ENCODE data around the gene KCNIP1.

The KCNIP1 gene

DNA sequence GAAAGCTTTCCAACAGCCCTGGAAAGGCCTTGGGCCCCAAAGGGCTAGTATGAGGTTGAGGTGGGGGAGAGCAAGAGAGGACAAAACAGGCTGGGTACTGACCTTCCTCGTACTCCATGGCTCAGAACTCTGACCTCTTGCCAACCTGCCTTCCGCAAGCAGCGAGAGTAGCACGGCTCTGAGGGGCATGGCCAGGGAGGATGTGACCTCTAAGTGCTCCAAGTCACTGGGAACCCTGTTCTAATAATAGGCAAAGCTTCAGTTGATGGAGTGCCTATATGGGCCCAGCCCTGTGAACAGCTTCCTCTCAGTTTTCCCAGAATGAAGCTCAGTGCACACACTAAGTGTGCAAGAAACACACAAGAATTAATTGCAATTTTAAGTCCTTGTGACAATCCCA, 152.1 kb downstream of the KCNIP1 start:
- Histone ChIP-seq H3K4me3 (ENCODE audit: low read length) (no peak overlapping the region), H3K36me3 (ENCODE audit: insufficient read depth, low read length) (no peaks in the 10 kb centered on the region), H3K9ac (ENCODE audit: low read depth, low read length) (no peak overlapping the region), H3K27me3 (ENCODE audit: insufficient read depth, low read length) (no peaks in the 10 kb centered on the region), H3K4me1 (ENCODE audit: insufficient read depth, low read length) (peaks cover 7% of the 10 kb centered on the region; the same call in 1 of the 2 replicates), H3K27ac (ENCODE audit: low read depth, low read length) (no peak overlapping the region), H3K9me3 (ENCODE audit: insufficient read depth, low read depth, low read length) (peaks cover under 1% of the 10 kb centered on the region; the same call in 1 of the 2 replicates)
- WGBS, result 93% methylated on average over 4 of the region's 4 CpGs

DNA sequence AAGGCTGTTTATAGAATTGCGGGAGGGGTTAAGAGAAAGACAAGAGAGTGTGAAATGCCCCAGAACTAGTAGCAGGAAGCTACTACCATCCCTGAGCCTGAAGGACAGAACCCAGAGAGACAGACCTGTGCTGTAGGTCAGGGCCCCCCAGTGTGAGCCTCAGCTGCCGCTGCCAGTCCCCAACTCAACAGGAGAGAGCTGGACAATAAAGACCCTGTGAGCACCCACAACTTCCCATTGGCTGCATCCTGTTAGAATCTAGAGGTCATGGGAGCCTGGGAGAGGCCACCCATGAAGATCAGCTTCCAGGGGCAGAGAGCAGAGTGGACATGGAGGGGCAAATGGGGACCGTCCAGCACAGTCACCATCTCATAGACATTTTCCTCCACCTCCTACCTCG, 152.5 kb downstream of the KCNIP1 start:
- Histone ChIP-seq H3K27me3 (ENCODE audit: insufficient read depth, low read length) (no peaks in the 10 kb centered on the region), H3K4me3 (ENCODE audit: low read length) (no peak overlapping the region), H3K9ac (ENCODE audit: low read depth, low read length) (no peak overlapping the region), H3K27ac (ENCODE audit: low read depth, low read length) (no peak overlapping the region), H3K36me3 (ENCODE audit: insufficient read depth, low read length) (no peaks in the 10 kb centered on the region), H3K4me1 (ENCODE audit: insufficient read depth, low read length) (peaks cover 7% of the 10 kb centered on the region; the same call in 1 of the 2 replicates), H3K9me3 (ENCODE audit: insufficient read depth, low read depth, low read length) (no peaks in the 10 kb centered on the region)
- 91% methylated on average over 4 of the region's 4 CpGs for WGBS

DNA sequence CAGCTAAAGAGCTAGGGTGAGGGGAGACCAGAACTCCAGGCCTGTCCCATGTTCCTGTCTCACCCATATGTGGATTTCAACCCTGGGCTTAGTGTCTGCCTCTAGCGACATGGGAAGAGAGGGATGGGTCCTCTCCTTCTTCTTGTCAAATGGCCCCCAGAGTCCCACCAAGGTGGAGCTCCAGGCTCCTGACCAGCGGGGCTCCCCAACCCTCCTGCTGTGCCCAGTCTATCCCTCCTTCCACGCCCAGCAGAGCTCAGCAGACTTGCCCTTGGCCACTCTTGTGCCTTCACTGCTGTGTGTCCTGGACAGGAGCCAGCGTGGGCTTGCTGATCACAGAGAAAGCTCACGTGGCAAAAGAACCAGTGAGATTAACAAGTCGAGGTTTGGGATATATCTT, 156.7 kb downstream of the KCNIP1 start:
- H3K4me1 ChIP-seq (ENCODE audit: insufficient read depth, low read length), result no peaks in the 10 kb centered on the region
- 88% methylated on average over 6 of the region's 6 CpGs for WGBS
- no peak overlapping the region for H3K9ac ChIP-seq (ENCODE audit: low read depth, low read length)
- H3K27ac ChIP-seq (ENCODE audit: low read depth, low read length), result no peak overlapping the region
- H3K4me3 ChIP-seq (ENCODE audit: low read length), result no peak overlapping the region
- H3K9me3 ChIP-seq (ENCODE audit: insufficient read depth, low read depth, low read length), result no peaks in the 10 kb centered on the region
- H3K36me3 ChIP-seq (ENCODE audit: insufficient read depth, low read length), result no peaks in the 10 kb centered on the region
- no peaks in the 10 kb centered on the region for H3K27me3 ChIP-seq (ENCODE audit: insufficient read depth, low read length)

DNA sequence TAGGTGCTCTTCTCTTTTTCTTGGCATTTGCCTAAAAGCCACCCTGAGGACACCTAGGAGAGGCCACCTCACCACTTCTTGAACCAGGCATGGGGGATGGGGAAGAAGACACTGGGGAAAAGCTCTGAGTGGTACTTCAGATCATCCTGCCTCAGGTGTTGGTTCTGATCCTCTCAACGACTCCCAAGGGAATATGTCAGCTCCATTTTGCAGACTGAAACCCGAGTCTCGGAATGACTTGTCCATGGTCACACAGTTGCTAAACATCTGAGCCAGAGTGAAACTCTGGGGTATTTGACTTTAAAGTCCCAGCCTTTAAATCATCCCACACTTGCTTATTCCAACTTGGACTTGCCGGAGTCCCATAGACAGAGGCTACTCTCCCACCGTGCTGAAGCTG, 159.1 kb downstream of the KCNIP1 start:
- no peaks in the 10 kb centered on the region for H3K4me1 ChIP-seq (ENCODE audit: insufficient read depth, low read length)
- no peaks in the 10 kb centered on the region for H3K36me3 ChIP-seq (ENCODE audit: insufficient read depth, low read length)
- no peak overlapping the region for H3K4me3 ChIP-seq (ENCODE audit: low read length)
- no peaks in the 10 kb centered on the region for H3K27me3 ChIP-seq (ENCODE audit: insufficient read depth, low read length)
- no peak overlapping the region for H3K9ac ChIP-seq (ENCODE audit: low read depth, low read length)
- no peak overlapping the region for H3K27ac ChIP-seq (ENCODE audit: low read depth, low read length)
- WGBS, result 87% methylated on average over 5 of the region's 5 CpGs
- no peaks in the 10 kb centered on the region for H3K9me3 ChIP-seq (ENCODE audit: insufficient read depth, low read depth, low read length)

DNA sequence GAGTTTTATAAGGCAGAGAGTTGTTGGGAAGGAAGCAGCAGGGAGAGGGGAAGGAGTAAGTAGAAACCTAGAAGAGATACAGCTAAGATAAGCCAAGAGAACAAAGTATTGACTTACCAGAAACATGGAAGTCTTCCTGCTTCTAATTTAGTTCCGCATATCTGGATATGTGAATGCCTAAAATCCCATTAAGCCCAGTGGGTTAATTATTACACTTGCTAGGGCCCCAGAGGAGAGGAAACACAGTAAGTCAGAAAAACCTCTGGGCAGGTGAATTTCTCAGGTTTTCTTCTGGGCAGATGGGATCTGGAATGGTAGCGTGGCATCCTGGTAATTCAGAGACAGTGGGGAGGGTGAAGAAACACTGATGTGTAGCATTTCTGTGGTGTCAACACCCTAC, 175.0 kb downstream of the KCNIP1 start:
- peaks cover 59% of the 10 kb centered on the region for H3K27me3 ChIP-seq (ENCODE audit: insufficient read depth, low read length)
- WGBS, result 91% methylated on average over 2 of the region's 2 CpGs

DNA sequence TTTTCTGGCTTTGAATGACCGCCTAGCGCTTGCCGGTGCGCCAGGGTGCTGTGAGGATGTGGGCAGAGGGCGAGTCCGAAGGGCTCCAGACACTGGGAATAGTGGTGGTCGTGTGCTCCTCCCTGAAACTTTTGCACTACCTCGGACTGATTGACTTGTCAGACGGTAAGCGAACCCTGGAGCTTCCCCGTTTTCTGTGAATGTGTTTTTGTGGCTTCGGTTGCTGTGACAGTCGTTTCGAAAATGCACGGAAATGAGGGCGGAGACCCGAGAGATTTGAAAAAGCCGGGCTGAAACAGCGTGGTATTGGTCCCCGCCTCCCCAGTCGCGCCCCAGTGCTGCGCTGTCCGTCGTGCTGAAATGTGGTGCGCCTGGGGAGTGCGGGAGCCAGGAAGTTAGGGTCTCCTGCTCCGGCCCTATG, 177.2 kb downstream of the KCNIP1 start:
- no peaks in the 10 kb centered on the region for H3K36me3 ChIP-seq (ENCODE audit: insufficient read depth, low read length)
- no peaks in the 10 kb centered on the region for H3K9me3 ChIP-seq (ENCODE audit: insufficient read depth, low read depth, low read length)
- peaks cover 56% of the 10 kb centered on the region for H3K27me3 ChIP-seq (ENCODE audit: insufficient read depth, low read length)
- no peaks in the 10 kb centered on the region; the same call in 1 of the 2 replicates for H3K4me1 ChIP-seq (ENCODE audit: insufficient read depth, low read length)
- WGBS, result 3% methylated on average over 28 of the region's 28 CpGs
- no peak overlapping the region for H3K9ac ChIP-seq (ENCODE audit: low read depth, low read length)
- H3K4me3 ChIP-seq (ENCODE audit: low read length), result peak overlapping the region; percentile 59
- no peak overlapping the region for H3K27ac ChIP-seq (ENCODE audit: low read depth, low read length)

More for the DNA sequence above, 175.0 kb downstream of the KCNIP1 start:
- H3K9me3 ChIP-seq (ENCODE audit: insufficient read depth, low read depth, low read length), result no peaks in the 10 kb centered on the region
- H3K4me3 ChIP-seq (ENCODE audit: low read length), result no peak overlapping the region
- H3K4me1 ChIP-seq (ENCODE audit: insufficient read depth, low read length), result no peaks in the 10 kb centered on the region
- no peak overlapping the region for H3K27ac ChIP-seq (ENCODE audit: low read depth, low read length)
- H3K36me3 ChIP-seq (ENCODE audit: insufficient read depth, low read length), result no peaks in the 10 kb centered on the region
- no peak overlapping the region for H3K9ac ChIP-seq (ENCODE audit: low read depth, low read length)

DNA sequence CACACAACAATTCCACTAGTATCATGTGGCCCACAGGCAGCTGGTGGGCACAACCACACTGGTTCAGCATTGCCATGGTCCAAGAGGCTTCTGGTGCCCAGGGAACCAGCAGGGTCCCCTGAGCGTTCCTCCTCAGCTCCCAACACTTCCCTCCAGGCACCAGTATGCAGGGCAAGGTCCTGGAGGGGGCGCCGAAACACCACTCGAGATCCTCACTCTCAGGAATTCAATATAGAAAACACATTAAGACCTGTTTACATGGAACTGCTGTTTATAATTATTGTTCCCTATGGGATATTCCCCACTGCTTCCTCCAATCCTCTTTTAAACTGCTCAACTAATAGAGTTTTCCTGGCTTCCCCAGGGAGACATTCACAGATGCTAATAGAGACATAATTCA, 187.8 kb downstream of the KCNIP1 start:
- 28% methylated on average over 4 of the region's 4 CpGs for WGBS
- H3K4me1 ChIP-seq (ENCODE audit: insufficient read depth, low read length), result peaks cover 4% of the 10 kb centered on the region; the same call in 1 of the 2 replicates

DNA sequence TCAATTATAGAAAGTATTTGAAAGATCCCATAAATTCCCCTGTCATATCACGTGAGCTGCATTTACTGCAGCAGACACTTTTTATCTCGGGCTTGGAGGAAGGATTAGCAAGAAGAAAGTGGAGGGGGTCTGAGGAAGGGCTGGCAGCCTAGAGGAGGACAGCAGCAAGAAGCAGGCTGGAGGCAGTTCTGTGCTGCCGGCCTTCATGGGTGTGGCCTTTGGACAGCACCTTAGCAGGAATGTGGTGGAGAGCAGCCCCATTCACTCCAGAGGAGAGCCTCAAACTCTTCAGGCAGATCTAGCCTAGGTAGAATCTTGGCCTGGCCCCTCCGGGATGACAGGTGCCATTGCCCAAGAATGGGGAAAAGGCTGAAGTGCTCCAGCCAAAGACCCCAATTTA, 189.9 kb downstream of the KCNIP1 start:
- no peak overlapping the region for H3K4me3 ChIP-seq (ENCODE audit: low read length)
- 79% methylated on average over 4 of the region's 4 CpGs for WGBS
- no peak overlapping the region for H3K27ac ChIP-seq (ENCODE audit: low read depth, low read length)
- no peaks in the 10 kb centered on the region for H3K36me3 ChIP-seq (ENCODE audit: insufficient read depth, low read length)
- H3K27me3 ChIP-seq (ENCODE audit: insufficient read depth, low read length), result no peaks in the 10 kb centered on the region; the same call in 1 of the 2 replicates
- H3K9ac ChIP-seq (ENCODE audit: low read depth, low read length), result no peak overlapping the region
- H3K9me3 ChIP-seq (ENCODE audit: insufficient read depth, low read depth, low read length), result no peaks in the 10 kb centered on the region
- H3K4me1 ChIP-seq (ENCODE audit: insufficient read depth, low read length), result peaks cover 4% of the 10 kb centered on the region; the same call in 1 of the 2 replicates

More for the DNA sequence above, 187.8 kb downstream of the KCNIP1 start:
- Histone ChIP-seq H3K27ac (ENCODE audit: low read depth, low read length) (no peak overlapping the region), H3K36me3 (ENCODE audit: insufficient read depth, low read length) (no peaks in the 10 kb centered on the region), H3K27me3 (ENCODE audit: insufficient read depth, low read length) (no peaks in the 10 kb centered on the region; the same call in 1 of the 2 replicates), H3K9ac (ENCODE audit: low read depth, low read length) (no peak overlapping the region), H3K4me3 (ENCODE audit: low read length) (no peak overlapping the region), H3K9me3 (ENCODE audit: insufficient read depth, low read depth, low read length) (no peaks in the 10 kb centered on the region)

DNA sequence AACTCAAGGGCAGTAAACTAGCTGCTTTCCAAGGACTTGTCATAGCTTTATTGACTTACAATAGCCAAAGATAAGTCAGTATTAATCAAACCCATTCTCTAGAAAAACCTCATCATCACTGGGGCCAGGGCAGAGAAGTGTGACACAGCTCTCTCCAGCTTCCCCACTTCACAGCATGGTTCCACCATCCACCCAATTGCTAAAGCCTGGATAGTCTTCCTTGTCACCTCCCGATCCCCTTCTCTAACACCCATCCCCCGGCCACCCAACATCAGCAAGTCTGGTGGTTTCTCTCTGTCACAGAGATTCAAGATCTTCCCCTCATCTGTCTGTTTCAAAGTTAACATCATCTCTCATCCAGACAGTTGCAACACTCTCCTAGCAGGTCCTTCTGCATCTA, 191.1 kb downstream of the KCNIP1 start:
- Histone ChIP-seq H3K27ac (ENCODE audit: low read depth, low read length) (no peak overlapping the region), H3K27me3 (ENCODE audit: insufficient read depth, low read length) (no peaks in the 10 kb centered on the region), H3K9me3 (ENCODE audit: insufficient read depth, low read depth, low read length) (no peaks in the 10 kb centered on the region), H3K36me3 (ENCODE audit: insufficient read depth, low read length) (no peaks in the 10 kb centered on the region), H3K9ac (ENCODE audit: low read depth, low read length) (no peak overlapping the region), H3K4me1 (ENCODE audit: insufficient read depth, low read length) (peaks cover 4% of the 10 kb centered on the region; the same call in 1 of the 2 replicates), H3K4me3 (ENCODE audit: low read length) (no peak overlapping the region)
- 70% methylated on average over 2 of the region's 2 CpGs for WGBS

DNA sequence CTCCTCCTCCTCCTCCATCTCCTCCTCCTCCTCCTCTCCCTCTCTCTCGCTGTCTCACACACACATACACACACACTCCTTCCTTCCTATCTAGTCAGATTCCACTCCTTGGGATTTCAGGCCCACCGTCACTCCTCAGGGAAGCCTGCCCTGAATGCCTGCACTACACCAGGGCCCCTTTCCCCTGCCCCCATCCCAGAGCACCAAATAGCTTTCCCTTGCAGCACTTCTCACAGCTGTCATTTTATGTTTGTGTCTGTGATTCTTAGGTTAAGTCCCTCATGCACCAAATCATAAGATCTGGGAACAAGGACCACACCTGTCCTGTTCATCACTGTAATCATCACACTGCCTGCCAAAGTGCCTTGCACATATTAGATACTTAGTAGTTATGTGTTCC, 193.2 kb downstream of the KCNIP1 start:
- Histone ChIP-seq H3K4me1 (ENCODE audit: insufficient read depth, low read length) (peaks cover 4% of the 10 kb centered on the region; the same call in 1 of the 2 replicates), H3K9me3 (ENCODE audit: insufficient read depth, low read depth, low read length) (no peaks in the 10 kb centered on the region), H3K27ac (ENCODE audit: low read depth, low read length) (no peak overlapping the region), H3K9ac (ENCODE audit: low read depth, low read length) (no peak overlapping the region), H3K4me3 (ENCODE audit: low read length) (no peak overlapping the region), H3K27me3 (ENCODE audit: insufficient read depth, low read length) (no peaks in the 10 kb centered on the region), H3K36me3 (ENCODE audit: insufficient read depth, low read length) (no peaks in the 10 kb centered on the region)
- WGBS, result 84% methylated on average over 2 of the region's 2 CpGs

DNA sequence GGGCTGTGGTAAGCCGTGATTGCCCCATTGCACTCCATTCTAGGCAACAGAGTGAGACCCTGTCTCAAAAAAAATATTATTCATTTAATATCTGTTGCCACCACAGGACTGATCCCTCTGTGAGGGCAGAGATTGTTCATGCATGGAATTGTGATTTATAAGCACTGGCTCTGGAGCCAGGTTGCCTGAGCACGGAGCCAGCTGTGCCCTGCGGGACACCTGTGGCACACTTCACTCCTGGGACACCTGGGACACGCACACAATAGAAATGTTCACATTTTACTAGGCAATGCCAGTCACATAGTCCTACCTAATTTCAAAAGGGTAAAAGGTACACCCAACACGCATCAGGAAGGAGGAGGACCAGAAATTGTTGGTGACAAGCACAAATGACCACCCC, 196.7 kb downstream of the KCNIP1 start:
- no peak overlapping the region for H3K9ac ChIP-seq (ENCODE audit: low read depth, low read length)
- WGBS, result 96% methylated on average over 5 of the region's 5 CpGs
- H3K4me3 ChIP-seq (ENCODE audit: low read length), result no peak overlapping the region
- no peaks in the 10 kb centered on the region for H3K36me3 ChIP-seq (ENCODE audit: insufficient read depth, low read length)
- no peaks in the 10 kb centered on the region for H3K27me3 ChIP-seq (ENCODE audit: insufficient read depth, low read length)
- 0 out of 2 replicates have a peak, but pooled peaks cover 3% of the 10 kb centered on the region for H3K4me1 ChIP-seq (ENCODE audit: insufficient read depth, low read length)
- no peak overlapping the region for H3K27ac ChIP-seq (ENCODE audit: low read depth, low read length)
- no peaks in the 10 kb centered on the region for H3K9me3 ChIP-seq (ENCODE audit: insufficient read depth, low read depth, low read length)

DNA sequence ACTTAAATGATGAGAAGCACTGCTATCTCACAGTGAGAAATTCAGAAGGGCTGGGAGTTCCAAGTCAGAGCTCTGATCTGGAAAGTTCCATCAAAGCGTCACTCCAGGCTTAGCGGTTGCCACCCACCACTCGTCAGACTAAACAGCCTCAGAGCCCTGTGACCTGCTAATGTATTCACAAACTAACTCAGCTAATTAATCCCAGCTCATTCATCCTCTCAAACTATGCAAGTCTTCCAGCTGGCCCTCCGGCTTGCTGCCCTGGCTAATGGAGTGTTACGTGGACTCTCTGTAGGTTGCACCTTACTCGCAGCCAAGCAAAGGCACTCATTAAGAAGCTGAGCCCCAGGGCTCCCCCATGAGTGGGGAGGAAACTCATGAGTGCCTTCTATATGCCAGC, 197.5 kb downstream of the KCNIP1 start:
- H3K27me3 ChIP-seq (ENCODE audit: insufficient read depth, low read length), result no peaks in the 10 kb centered on the region
- H3K27ac ChIP-seq (ENCODE audit: low read depth, low read length), result no peak overlapping the region
- H3K4me3 ChIP-seq (ENCODE audit: low read length), result no peak overlapping the region
- H3K9ac ChIP-seq (ENCODE audit: low read depth, low read length), result no peak overlapping the region
- H3K4me1 ChIP-seq (ENCODE audit: insufficient read depth, low read length), result 0 out of 2 replicates have a peak, but pooled peaks cover 3% of the 10 kb centered on the region
- no peaks in the 10 kb centered on the region for H3K36me3 ChIP-seq (ENCODE audit: insufficient read depth, low read length)
- WGBS, result 85% methylated on average over 6 of the region's 6 CpGs
- H3K9me3 ChIP-seq (ENCODE audit: insufficient read depth, low read depth, low read length), result no peaks in the 10 kb centered on the region
